ENCODE results near the gene DACH1.

Gene DACH1

GRCh38 chr13:71591374-71591773, 275.6 kb downstream of the DACH1 start:
- DNase-seq (ENCODE audit: low read depth in 1 of 2, low spot score in 1 of 2), result no peak

GRCh38 chr13:71590654-71591148, 276.3 kb downstream of the DACH1 start:
- DNase-seq (ENCODE audit: low read depth in 1 of 2, low spot score in 1 of 2), result no peak

GRCh38 chr13:71589032-71589431, 278.0 kb downstream of the DACH1 start:
- no peak for DNase-seq (ENCODE audit: low read depth in 1 of 2, low spot score in 1 of 2)

- DNase-seq (ENCODE audit: low read depth in 1 of 2, low spot score in 1 of 2), result no peak
Measured at GRCh38 chr13:71587817-71588216, 279.2 kb downstream of the DACH1 start.

GRCh38 chr13:71587193-71587592, 279.8 kb downstream of the DACH1 start:
- no peak for DNase-seq (ENCODE audit: low read depth in 1 of 2, low spot score in 1 of 2)

GRCh38 chr13:71583581-71583980, 283.4 kb downstream of the DACH1 start:
- no peak for DNase-seq (ENCODE audit: low read depth in 1 of 2, low spot score in 1 of 2)

- no peak for DNase-seq (ENCODE audit: low read depth in 1 of 2, low spot score in 1 of 2)
Measured at GRCh38 chr13:71580614-71581013, 286.4 kb downstream of the DACH1 start.

GRCh38 chr13:71578048-71578447, 289.0 kb downstream of the DACH1 start:
- no peak for DNase-seq (ENCODE audit: low read depth in 1 of 2, low spot score in 1 of 2)

GRCh38 chr13:71577127-71577526, 289.9 kb downstream of the DACH1 start:
- no peak for DNase-seq (ENCODE audit: low read depth in 1 of 2, low spot score in 1 of 2)

GRCh38 chr13:71576571-71576970, 290.4 kb downstream of the DACH1 start:
- no peak for DNase-seq (ENCODE audit: low read depth in 1 of 2, low spot score in 1 of 2)

- DNase-seq (ENCODE audit: low read depth in 1 of 2, low spot score in 1 of 2), result no peak
Measured at GRCh38 chr13:71546881-71547280, 320.1 kb downstream of the DACH1 start.

- no peak for DNase-seq (ENCODE audit: low read depth in 1 of 2, low spot score in 1 of 2)
Measured at GRCh38 chr13:71540098-71540497, 326.9 kb downstream of the DACH1 start.

- no peak for DNase-seq (ENCODE audit: low read depth in 1 of 2, low spot score in 1 of 2)
Measured at GRCh38 chr13:71536201-71536600, 330.8 kb downstream of the DACH1 start.

GRCh38 chr13:71524613-71525304, 342.2 kb downstream of the DACH1 start:
- no peak for DNase-seq (ENCODE audit: low read depth in 1 of 2, low spot score in 1 of 2)

- DNase-seq (ENCODE audit: low read depth in 1 of 2, low spot score in 1 of 2), result no peak
Measured at GRCh38 chr13:71524245-71524612, 342.8 kb downstream of the DACH1 start.

- DNase-seq (ENCODE audit: low read depth in 1 of 2, low spot score in 1 of 2), result no peak
Measured at GRCh38 chr13:71522941-71523526, 344.0 kb downstream of the DACH1 start.

- no peak for DNase-seq (ENCODE audit: low read depth in 1 of 2, low spot score in 1 of 2)
Measured at GRCh38 chr13:71517004-71517403, 350.0 kb downstream of the DACH1 start.

- DNase-seq (ENCODE audit: low read depth in 1 of 2, low spot score in 1 of 2), result no peak
Measured at GRCh38 chr13:71516521-71516920, 350.5 kb downstream of the DACH1 start.

GRCh38 chr13:71515744-71516038, 351.3 kb downstream of the DACH1 start:
- no peak for DNase-seq (ENCODE audit: low read depth in 1 of 2, low spot score in 1 of 2)

GRCh38 chr13:71514900-71515743, 351.9 kb downstream of the DACH1 start:
- DNase-seq (ENCODE audit: low read depth in 1 of 2, low spot score in 1 of 2), result no peak

- DNase-seq (ENCODE audit: low read depth in 1 of 2, low spot score in 1 of 2), result no peak
Measured at GRCh38 chr13:71513411-71514033, 353.5 kb downstream of the DACH1 start.

- no peak for DNase-seq (ENCODE audit: low read depth in 1 of 2, low spot score in 1 of 2)
Measured at GRCh38 chr13:71503781-71504180, 363.2 kb downstream of the DACH1 start.
